CD4-positive, CD25-positive, alpha-beta regulatory T cell (primary cell): ENCODE results near the gene MRGPRG. TPM values are rescaled to one million over a fixed set of nuclear protein-coding genes. Genes with fewer than 3 reads are reported as not detected.
"Not testable (repeated sequence)": the region's sequence is repeated elsewhere in the genome, so short reads cannot be mapped to it uniquely, and the experiment has no call there.

Source experiments
- ATAC-seq, 2 donors: fragments of 150-1000 bp; cut with Tn5 transposase; one replicate each; pipeline ENCODE4 v1.10.0; 2021; ENCODE audit warnings: low read depth in 2 of 2, moderate number of reproducible peaks in 2 of 2, moderate library complexity in 1 of 2
- DNase-seq, 3 donors: peaks; one replicate each; pipeline versions ENCODE4 v3.0.0 to v3.0.0-alpha.2; 2012 to 2022; ENCODE audit warnings: mixed read lengths in 1 of 3
- H3K27ac ChIP-seq: one replicate; pipeline ENCODE4 v1.7.0; 2013; ENCODE audit warnings: mild to moderate bottlenecking, low read length; ENCODE audit not compliant: insufficient read depth, poor library complexity, severe bottlenecking
- H3K27me3 ChIP-seq: one replicate; pipeline ENCODE4 v1.7.0; 2013; ENCODE audit warnings: low read length; ENCODE audit not compliant: control insufficient read depth, insufficient read depth
- H3K36me3 ChIP-seq: one replicate; pipeline ENCODE4 v1.7.0; 2013; ENCODE audit warnings: mild to moderate bottlenecking, low read length, moderate library complexity; ENCODE audit not compliant: control insufficient read depth, insufficient read depth
- H3K4me1 ChIP-seq: 2 replicates; pipeline ENCODE4 v1.7.0; 2013; ENCODE audit warnings: mild to moderate bottlenecking, low read length; ENCODE audit not compliant: insufficient read depth, control insufficient read depth, poor library complexity, severe bottlenecking
- H3K4me3 ChIP-seq: one replicate; pipeline ENCODE4 v1.7.0; 2013; ENCODE audit warnings: low read depth, mild to moderate bottlenecking, low read length, moderate library complexity
- H3K9me3 ChIP-seq, 2 experiments: 1 replicate in 1 of 2; 2 replicates in 1 of 2; pipeline ENCODE4 v1.7.0; 2013; ENCODE audit warnings: low read length in 2 of 2, mild to moderate bottlenecking in 1 of 2, moderate library complexity in 1 of 2; ENCODE audit not compliant: control insufficient read depth in 2 of 2
- H3K27ac Mint-ChIP-seq, 3 donors: one replicate each; pipeline ENCODE4 v1.8.0; 2020 to 2022; ENCODE audit warnings: mild to moderate bottlenecking in 3 of 3, mixed read lengths in 3 of 3, moderate library complexity in 2 of 3
- H3K27me3 Mint-ChIP-seq: one replicate; pipeline ENCODE4 v1.8.0; 2022; ENCODE audit warnings: mild to moderate bottlenecking, mixed read lengths
- H3K36me3 Mint-ChIP-seq: one replicate; pipeline ENCODE4 v1.8.0; 2020; ENCODE audit warnings: mixed read lengths
- H3K4me1 Mint-ChIP-seq, 4 donors: one replicate each; pipeline ENCODE4 v1.8.0; 2020 to 2022; ENCODE audit warnings: mixed read lengths in 4 of 4, mild to moderate bottlenecking in 1 of 4
- H3K4me3 Mint-ChIP-seq, 4 donors: one replicate each; pipeline ENCODE4 v1.8.0; 2020 to 2022; ENCODE audit warnings: mild to moderate bottlenecking in 4 of 4, mixed read lengths in 4 of 4, moderate library complexity in 3 of 4
- H3K9me3 Mint-ChIP-seq, 7 donors: one replicate each; pipeline ENCODE4 v1.8.0; 2020 to 2022; ENCODE audit warnings: mixed read lengths in 7 of 7, mild to moderate bottlenecking in 3 of 7, moderate library complexity in 2 of 7
- polyA plus RNA-seq, 4 donors: library from polyadenylated mRNA; unstranded; fragments of 300-500 nt; fragmentation: Illumina TruSeq; gene quantifications; one replicate each; pipeline ENCODE4 v1.2.3, GENCODE V29; 2021
- total RNA-seq: library from RNA; stranded (reverse); gene quantifications from one replicate; pipeline ENCODE4 v1.2.3, GENCODE V29; 2022

MRGPRG gene
- total and polyA plus RNA-seq, 5 donors from 2014 or later: not detected

DNA sequence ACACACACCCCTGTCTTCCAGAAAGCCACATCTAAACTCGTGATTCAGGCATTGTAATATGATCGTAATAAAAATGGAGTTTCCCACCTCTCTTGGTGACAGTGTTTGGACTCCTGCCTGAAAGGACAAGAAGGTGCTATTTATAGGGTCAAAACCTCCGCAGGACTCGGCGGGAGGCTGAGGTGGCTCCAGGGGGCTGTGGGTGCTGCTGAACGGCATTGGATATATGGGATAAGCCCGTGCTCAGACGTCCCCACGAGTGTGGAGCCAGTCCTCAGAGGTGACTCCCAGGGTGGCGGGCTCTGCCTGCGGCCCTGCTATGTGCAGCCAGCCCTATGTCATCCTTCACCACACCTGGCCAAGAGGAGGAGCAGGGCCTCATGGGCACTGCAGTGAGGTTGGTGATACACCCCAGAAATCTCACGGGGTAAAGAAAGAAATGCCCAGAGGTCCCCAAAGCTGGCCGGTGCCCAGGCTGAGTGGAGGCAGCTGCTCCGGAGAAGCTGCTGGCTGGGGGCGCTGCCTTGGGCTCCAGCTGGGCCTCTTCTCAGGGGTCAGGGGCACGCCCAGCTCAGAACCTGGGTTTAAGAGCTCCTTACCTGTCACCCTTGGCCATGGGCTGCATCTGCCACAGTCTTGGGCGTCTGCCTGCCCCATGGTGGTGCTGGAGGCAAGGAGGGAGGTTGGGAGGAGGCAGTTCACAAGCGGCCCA lies 48.4 kb downstream of the MRGPRG start:
- H3K27ac ChIP-seq: no peak overlapping the region
- no peak for DNase-seq
- H3K27me3 Mint-ChIP-seq: peaks cover 48% of the 10 kb centered on the region
- peaks cover 2% of the 10 kb centered on the region for H3K27me3 ChIP-seq
- no peak overlapping the region for H3K4me3 ChIP-seq
- H3K9me3 Mint-ChIP-seq: no peaks in the 10 kb centered on the region
- H3K4me1 Mint-ChIP-seq: peaks cover 0 to 11% (median 6%) of the 10 kb centered on the region in 4 donors
- H3K27ac Mint-ChIP-seq: no peak overlapping the region
- no peaks in the 10 kb centered on the region for H3K36me3 Mint-ChIP-seq
- no peaks in the 10 kb centered on the region for H3K36me3 ChIP-seq
- H3K9me3 ChIP-seq: no peaks in the 10 kb centered on the region
- ATAC-seq: no peak
- H3K4me1 ChIP-seq: no peaks in the 10 kb centered on the region
- H3K4me3 Mint-ChIP-seq: peak overlapping the region in 1 of 4 donors; percentile 28

DNA sequence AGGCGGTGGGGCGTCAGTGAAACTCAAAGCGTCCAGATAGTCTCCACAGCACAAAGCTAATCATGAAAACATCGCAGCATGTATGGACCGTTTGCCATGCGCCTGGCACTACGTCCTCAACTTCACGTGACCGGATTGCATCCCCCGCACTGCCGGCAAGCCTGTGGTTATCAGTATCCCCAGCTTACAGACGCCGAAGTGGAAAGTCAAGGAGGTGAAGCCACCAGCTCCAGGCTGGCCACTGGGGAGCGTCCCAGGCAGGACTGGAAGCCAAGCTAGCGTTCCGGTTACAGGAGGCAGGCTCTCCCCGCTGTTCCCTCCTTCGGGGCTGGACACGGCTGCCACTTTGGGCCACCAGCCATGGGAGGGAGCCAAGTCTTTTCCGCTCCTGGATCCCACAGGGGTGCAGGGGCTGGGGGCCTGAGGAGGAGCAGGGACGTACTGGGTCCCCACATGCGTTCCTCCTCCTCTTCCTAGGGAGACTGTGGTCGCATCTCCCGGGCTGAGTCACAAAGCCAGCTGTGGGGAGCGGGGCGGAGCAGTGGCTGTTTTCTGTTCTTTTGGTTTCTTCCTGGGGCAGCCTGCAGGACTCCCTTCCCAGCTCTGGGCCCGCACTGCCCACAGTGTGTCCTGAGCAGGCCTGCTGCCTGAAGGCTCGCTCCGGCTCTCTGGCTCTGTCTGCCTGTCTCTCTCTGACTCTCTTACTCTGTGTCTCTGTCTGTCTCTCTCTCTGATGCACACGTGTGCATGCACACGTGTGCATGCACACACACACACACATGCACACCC lies 49.2 kb downstream of the MRGPRG start:
- Mint-ChIP-seq H3K36me3 (no peaks in the 10 kb centered on the region), H3K9me3 (no peaks in the 10 kb centered on the region), H3K27ac (no peak overlapping the region), H3K27me3 (peaks cover 48% of the 10 kb centered on the region), H3K4me1 (peaks cover 0 to 11% (median 6%) of the 10 kb centered on the region in 4 donors), H3K4me3 (peak overlapping the region in 1 of 4 donors; percentile 28)
- Histone ChIP-seq H3K4me3 (no peak overlapping the region), H3K9me3 (no peaks in the 10 kb centered on the region), H3K27ac (no peak overlapping the region), H3K36me3 (no peaks in the 10 kb centered on the region), H3K27me3 (peaks cover 2% of the 10 kb centered on the region), H3K4me1 (no peaks in the 10 kb centered on the region)
- no peak for ATAC-seq
- DNase-seq: peak in 1 of 3 donors; percentile 7

DNA sequence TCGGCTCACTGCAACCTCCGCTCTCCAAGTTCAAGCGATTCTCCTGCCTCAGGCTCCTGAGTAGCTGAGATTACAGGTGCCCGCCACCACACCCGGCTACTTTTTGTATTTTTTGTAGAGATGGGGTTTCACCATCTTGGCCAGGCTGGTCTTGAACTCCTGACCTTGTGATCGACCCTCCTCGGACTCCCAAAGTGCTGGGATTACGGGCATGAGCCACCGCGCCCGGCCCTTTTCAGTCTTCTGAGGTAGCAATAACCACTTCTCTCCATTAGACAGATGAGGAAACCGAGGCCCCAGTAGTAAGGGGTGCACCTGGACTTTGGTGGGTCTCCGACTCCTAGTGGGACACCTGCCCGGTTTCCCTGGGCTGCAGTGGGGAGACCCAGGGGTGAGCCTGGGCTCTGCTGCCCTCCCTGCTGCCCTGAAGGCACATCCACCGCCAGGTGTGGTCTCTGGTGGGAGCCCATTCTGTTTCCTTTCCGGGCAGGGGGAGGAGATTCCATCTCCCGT lies 49.8 kb downstream of the MRGPRG start:
- H3K4me3 Mint-ChIP-seq, H3K4me3 ChIP-seq, H3K27ac Mint-ChIP-seq: not testable (repeated sequence)

More for the DNA sequence above, 49.8 kb downstream of the MRGPRG start:
- H3K27me3 Mint-ChIP-seq: peaks cover 52% of the 10 kb centered on the region
- DNase-seq, H3K36me3 ChIP-seq, H3K9me3 ChIP-seq, ATAC-seq, H3K27me3 ChIP-seq, H3K36me3 Mint-ChIP-seq, H3K9me3 Mint-ChIP-seq, H3K4me1 ChIP-seq, H3K27ac ChIP-seq: not testable (repeated sequence)
- H3K4me1 Mint-ChIP-seq: peaks cover 0 to 13% (median 6%) of the 10 kb centered on the region in 4 donors

Other genes starting within 250 kb of the MRGPRG start
- 351 TPM for gene NAP1L4, start 226.5 kb downstream of the MRGPRG start, total RNA-seq
- gene NAP1L4, start 226.5 kb downstream of the MRGPRG start, polyA plus RNA-seq: 100 to 1,000 TPM; 210 to 266 (median 227) TPM
- gene CARS1, start 161.4 kb downstream of the MRGPRG start, total RNA-seq: 58.0 TPM
- gene CARS1, start 161.4 kb downstream of the MRGPRG start, polyA plus RNA-seq: 10 to 100 TPM; 39.6 to 49.3 (median 42.5) TPM
- 2.2 TPM for gene OSBPL5, start 53.5 kb downstream of the MRGPRG start, total RNA-seq
- gene OSBPL5, start 53.5 kb downstream of the MRGPRG start, polyA plus RNA-seq: under 1 TPM in 2 of 4 donors, not detected in 2; 0.22 to 0.23 TPM
- gene MRGPRE, start 13.6 kb upstream of the MRGPRG start, total RNA-seq: not detected
- gene MRGPRE, start 13.6 kb upstream of the MRGPRG start, polyA plus RNA-seq: not detected
- gene ZNF195, start 160.3 kb upstream of the MRGPRG start, total RNA-seq: 25.5 TPM
- gene ZNF195, start 160.3 kb upstream of the MRGPRG start, polyA plus RNA-seq: 10 to 100 TPM; 23.1 to 31.3 (median 27.1) TPM